SH-SY5Y (cell line): ENCODE measurements around the gene PPM1H.

Experiments
- GATA2 ChIP-seq: IDR thresholded peaks from 2 replicates; pipeline ENCODE4 v1.6.1; 2011; ENCODE audit warnings: mild to moderate bottlenecking, low read depth, low read length
- GATA3 ChIP-seq: IDR thresholded peaks from 2 replicates; pipeline ENCODE4 v1.6.1; 2011; ENCODE audit warnings: low read depth, mild to moderate bottlenecking, low read length, moderate library complexity

DNA sequence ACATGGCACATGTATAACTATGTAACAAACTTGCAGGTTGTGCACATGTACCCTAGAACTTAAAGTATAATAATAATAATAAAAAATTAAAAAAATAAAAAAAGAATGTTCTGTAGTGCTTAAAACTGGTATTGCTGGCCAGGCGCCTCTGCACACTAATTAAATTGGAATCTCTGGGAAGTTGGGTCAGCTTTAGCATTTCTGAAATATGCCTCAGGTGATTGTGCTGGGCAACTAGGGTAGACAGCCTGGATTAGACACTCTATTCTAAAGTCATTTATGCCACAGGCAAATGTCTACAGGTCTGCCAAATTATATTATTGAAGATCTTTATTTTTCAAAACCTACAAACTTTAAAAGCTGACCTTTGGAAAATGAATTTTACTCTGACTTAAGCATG is 55.3 kb downstream of the PPM1H start:
- TF ChIP-seq GATA2 (no peak), GATA3 (no peak)
